T-helper 9 cell (primary cell): ENCODE data around the gene AP3M1.
"Not testable (repeated sequence)": the region's sequence is repeated elsewhere in the genome, so short reads cannot be mapped to it uniquely, and the experiment has no call there.

Experiments
- DNase-seq: peaks from one replicate; pipeline ENCODE4 v3.0.0-alpha.2; 2020

AP3M1 gene

DNA sequence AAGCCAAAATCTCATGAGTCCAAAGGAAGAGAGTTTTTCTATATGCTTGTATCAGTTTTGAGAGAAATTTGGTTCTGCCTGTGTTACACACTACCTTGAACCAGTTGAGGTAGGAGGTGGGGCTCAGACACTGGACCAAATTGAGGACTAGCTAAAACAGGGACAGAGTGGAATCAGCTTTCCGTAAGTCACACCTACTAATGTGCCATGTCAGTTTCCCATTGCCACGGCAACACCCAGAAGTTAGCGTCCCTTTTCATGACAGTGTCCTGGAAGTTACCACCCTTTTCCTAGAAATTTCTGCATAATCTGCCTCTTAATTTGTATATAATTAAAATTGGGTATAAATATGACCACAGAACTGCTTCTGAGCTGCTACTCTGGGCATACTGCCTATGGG, 9.4 kb upstream of the AP3M1 start:
- DNase-seq: no peak

DNA sequence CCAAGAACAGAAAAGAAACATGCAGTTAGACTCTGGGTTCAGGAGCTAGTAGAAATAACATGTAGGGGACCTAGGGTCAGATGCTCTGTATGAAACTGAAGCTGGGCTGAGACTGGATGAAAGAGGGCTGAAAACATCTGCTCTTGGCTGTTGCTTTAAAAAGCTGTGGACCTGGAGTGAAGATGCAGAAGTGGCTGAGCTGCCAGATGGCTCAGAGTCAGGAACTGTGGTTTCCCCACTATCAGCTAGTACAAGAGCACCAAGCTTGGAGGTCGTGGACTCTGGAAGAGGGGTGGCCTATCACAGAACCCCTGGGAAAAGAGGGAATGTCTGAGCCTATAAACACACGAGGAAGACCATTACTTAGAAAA, 6.3 kb upstream of the AP3M1 start:
- DNase-seq: no peak

DNA sequence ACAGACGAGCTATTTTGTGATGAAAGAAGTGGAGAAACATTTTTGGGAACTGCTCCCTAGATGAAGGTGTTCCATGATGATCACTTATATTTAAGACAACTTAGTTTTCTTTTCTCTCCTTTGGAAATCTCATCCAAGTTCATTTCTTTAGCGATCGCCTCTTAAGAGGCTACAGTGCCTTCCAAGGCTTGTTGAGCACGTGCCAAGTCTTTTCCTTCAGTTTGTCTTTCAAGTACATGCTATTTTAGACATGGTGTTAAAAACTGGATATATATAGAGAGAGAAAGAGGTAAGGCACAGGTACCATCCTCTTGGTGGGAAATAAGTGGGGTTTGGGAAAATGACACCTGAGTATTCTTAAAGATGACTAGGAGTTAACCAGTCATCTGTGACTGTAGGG, 3.0 kb upstream of the AP3M1 start:
- no peak for DNase-seq

DNA sequence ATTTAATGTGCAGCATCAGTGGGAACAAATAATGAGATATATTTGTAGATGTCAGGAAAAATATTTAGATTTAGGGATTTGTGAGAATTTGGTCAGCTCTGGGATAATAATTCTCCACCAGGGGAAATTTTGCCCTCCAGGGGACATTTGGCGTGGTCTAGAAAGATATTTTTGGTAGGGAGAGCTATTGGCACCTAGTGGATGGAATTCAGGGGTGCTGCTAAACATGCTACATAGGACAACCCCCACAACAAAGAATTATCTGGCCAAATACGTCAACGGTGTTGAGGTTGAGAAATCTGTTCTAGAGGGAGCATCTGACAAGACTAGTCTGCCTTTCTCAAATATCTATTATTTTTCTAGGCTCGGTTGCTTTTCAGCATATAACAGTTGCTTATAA, 2.5 kb upstream of the AP3M1 start:
- DNase-seq: no peak

DNA sequence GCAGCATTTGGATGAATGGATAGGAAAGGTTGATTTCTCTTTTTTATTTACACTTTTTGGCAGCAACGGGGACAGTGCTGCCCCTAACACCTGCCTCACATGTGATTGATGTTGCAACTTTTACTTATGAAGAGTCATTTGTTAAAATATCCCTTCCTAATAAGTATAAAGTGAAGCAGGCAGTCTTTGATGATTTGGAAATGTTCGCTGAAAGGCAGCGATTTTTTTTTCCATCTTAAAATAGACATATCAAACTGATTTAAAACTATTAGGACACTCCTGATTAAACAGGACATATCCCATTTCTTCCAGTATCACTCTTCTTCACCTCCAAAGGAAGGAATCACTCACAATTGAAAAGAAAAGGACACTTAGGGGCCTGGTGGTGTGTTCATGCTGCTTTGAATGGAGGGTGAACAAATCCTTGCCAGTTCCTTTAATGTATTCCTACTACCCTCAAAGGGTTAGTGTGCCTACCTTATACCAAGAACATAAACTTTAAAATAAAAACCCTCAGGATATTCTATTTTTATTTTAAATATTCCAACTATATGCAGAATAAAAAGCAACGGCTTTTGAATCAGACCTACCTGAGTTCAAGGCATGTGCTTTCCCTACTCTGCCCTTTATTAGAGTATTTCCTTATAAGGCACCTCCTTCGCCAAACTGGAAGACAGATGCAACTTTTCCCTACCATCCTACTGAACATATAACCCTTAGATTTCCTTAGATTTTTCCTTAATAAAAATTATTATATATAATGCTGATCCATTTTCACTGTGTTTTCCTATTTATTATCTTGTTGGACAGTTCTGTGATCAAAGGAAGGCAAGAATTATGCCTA, 1.5 kb upstream of the AP3M1 start:
- DNase-seq: no peak

DNA sequence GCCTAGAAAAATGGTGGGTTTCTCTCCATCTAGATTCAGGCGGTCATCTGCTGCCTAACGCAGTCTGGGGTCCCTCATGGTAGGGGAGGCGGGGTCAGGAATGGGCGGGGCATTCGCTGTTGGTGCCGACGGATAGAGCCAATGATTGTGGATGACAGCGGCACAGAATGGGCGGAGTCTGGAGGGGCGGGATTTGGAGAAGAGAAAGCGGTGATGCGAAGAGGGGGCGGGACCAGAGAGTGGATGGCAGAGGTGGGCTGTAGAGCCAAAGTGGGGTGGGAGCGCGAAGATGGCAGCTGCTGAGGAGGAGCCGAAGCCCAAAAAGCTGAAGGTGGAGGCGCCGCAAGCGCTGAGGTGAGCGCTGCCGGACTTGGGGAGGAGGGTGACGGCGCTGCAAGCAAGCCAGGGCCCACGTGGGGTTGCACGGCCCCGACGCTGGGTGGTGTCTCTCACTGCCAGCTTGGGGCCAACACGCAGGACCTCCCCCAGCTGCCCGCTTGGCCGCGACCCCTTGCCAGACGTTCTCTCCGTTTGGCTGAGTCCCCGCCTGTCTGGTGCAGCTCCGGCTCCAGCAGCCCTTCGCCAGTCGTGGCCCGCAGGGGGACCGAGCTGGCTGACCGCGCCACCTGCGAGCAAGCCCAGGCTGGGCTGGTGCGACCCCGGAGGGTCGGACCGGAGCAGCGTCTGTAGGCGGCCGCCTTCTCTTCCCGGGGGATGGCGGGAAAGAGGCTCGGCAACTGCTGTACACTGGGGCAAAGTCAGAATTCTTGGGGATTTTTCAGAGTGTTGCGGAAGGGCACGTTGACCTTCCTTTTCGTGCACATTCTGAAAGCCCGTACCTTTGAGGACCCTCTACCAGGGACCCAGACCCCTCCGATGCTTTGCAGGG, 606 bp upstream of the AP3M1 start, which contains the start of gene ADK:
ADK (plus strand) TSS at position 232 of the 889 bp plus-strand sequence; CDS start at position 290, 58 bp downstream.
- peak; percentile 100 for DNase-seq

DNA sequence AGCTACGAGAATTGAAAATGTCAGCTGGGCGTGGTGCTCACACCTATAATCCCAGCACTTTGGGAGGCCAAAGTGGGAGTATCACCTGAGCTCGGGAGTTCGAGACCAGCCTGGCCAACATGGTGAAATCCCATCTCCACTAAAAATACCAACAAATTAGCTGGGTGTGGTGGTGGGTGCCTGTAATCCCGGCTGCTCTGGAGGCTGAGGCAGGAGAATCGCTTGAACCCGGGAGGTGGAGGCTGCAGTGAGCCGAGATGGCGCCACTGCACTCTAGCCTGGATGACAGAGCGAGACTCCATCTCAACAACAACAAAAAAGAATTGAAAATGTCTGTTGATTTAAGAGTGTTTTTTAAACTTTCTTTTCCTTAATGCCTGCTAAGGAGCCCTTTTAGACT, 3.6 kb downstream of the AP3M1 start:
- not testable (repeated sequence) for DNase-seq

DNA sequence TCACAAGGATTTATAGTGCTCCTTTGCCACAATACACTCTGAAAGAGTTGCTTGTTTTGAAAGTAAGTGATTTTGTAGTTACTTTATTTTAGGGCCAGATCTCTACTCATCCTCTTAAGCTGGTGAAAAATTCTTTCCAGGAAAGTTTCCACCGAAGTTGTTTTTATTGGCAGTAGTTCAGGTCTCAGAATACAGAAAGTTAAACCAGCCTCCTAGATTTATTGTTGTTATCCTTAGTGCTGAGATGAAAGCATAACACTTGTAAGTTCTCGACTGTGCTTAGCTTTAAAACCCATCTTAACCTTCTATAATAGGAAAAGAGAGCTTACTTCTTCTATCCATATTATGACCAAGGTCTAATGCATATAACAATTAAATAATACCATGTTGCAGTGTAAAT, 5.5 kb downstream of the AP3M1 start:
- DNase-seq: no peak

DNA sequence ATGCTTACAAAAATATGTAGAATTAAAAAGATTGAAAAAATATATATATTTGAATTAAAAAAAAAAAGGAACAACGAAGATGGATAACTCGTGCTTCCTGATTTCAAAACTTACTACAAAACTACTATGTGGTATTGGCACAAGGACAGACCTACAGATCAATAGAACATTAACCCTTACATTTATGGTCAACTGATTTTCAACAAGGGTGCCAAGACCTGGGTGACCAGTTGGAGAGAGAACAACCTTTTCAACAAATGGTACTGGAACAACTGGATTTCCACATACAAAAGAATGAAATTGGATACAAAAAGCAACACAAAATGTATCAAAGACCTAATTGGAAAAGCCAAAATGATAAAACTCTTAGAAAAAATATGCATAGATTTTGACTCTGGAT, 10.1 kb downstream of the AP3M1 start:
- no peak for DNase-seq

DNA sequence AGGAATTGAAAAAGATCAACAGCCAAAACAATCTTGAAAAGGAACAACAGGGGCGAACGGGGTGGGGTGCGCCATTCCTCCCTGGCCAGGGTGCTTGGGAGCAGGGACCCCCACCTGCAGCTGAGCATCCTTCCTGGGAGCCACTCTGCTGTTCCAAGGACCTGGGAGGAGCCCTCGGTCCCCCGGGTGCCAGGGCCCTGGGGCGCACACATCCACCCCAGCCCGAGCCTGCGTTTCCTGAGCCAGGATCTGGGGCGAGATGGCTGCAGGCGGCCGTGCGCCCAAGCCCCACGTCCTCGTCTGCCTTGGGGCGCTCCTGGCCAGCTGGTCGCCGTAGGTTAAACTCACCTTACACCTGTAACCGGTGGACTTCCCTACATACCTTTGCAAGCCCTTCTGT, 10.6 kb downstream of the AP3M1 start:
- no peak for DNase-seq

DNA sequence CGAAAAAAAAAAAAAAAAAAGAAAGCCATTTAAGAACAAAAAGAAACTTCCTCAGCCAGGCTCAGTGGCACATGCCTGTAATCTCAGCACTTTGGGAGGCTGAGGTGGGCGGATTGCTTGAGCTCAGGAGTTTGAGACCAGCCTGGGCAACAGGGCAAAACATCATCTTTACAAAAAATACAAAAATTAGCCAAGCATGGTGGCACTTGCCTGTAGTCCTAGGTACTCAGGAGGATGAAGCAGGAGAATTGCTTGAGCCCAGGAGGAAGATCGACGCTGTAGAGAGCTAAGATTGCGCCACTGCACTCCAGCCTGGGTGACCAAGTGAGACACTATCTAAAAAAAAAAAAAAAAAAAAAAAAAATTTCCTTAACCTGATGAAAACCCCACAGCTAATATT, 12.0 kb downstream of the AP3M1 start:
- not testable (repeated sequence) for DNase-seq

DNA sequence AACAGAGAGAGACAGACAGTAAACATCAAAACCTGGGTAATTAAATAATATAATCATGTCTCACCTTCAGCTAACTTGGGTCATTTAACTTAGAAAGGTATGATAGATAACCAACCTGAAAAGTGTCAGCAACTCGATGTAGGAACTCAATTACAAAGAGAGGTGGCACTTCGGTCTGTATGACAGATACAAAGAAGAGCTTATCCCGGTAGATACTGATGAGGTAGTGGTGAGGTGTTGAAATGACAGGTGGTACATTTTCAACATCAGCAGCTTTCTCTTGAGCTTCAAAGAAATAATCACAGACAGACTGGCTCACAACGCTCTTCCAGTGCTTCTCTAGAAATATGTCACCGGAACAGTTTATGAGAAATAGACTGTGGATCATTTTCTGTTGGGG, 12.6 kb downstream of the AP3M1 start:
- DNase-seq: no peak

DNA sequence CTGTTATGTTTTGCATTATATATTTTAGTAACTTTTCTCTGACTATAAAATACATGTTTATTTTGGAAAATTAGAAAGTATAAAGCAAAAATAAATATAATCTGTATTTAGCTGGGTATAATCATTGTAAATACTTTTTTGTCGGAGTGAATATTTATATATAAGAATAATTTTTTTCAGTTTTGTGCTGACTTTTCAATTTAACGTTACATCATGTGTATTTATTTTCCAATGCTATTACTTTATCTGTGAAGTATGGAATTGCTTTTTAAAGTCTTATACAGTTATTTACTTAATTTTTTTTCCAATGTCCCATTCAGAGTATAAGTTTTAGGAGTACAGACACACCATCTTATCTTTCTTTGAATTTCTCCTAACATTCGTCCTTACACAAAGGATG, 15.2 kb downstream of the AP3M1 start:
- DNase-seq: no peak

DNA sequence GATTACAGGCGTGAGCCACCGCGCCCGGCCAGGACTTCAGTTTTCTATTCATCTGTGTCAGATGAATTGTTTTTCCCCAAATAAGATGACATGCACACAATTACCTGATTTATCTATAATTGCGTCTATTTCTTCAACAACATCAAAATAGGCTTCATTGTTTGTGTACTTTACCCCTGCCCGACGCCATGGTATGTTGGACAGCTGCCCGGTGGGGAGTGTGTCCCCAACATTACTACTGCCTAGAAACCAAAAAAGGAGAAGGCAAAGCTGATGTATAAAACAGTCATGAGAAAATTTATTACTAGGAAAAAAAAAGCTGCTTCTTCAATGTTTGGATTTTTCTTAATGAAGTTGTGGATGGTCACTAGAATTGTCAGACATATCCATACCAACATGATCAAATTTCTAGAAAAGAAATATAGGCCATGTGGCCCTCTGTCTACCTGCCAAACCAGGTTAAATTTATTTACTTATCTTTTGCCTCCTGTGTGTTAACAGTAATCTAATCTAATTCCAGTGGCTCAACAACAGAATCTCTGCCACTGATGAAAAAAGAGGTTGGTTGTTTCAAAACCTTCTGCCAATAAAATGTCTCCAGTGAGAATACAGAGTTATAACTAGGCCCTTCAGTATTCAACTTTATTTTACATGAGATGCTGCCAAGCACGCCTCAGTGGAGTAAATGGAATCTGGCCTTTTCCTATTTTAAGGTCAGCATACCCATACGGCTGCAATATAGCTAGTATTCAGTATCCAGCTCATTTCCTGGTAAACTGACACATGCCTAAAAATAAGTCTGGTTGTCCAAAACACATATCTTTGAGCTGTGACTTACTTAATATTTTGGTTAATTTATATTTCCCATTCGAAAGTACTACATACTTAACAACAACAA, 16.5 kb downstream of the AP3M1 start:
- no peak for DNase-seq

DNA sequence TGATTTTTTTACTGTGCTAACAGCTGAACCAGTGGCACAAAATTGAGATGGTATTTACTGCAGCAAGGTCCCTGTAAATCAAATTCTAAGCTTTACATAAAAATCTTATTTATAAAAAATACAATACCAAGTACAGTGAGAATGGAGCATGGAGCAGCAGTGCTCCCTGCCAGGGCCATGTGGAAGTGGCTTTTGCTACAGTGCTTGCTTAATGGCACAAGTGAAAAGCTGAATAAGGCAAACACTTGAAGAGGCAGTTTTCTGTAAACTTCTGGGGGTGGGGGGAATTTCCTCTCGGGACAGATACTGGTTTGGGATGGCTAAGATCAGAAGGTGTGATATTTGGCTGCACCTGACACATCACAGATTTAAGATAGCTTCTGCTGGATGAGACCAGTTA, 27.5 kb downstream of the AP3M1 start:
- no peak for DNase-seq

DNA sequence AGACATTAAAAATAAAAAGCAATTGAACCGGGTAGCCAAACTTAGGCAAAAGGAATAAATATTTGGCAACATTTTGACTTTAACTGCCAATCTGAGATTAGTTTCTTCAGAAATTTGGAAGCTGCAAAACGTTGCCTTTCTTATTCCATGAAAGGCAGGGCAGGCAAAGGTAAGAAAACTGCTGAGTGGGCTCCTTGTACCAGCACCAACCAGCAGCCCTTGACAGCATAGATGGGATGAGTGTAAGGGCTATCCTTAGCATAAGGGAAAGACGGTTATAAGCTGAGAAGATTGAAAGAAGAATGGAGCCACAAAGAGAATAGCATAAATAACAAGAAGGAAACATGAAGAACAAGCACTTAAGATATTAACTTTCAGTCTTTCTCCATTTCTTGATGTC, 28.6 kb downstream of the AP3M1 start:
- DNase-seq: no peak

DNA sequence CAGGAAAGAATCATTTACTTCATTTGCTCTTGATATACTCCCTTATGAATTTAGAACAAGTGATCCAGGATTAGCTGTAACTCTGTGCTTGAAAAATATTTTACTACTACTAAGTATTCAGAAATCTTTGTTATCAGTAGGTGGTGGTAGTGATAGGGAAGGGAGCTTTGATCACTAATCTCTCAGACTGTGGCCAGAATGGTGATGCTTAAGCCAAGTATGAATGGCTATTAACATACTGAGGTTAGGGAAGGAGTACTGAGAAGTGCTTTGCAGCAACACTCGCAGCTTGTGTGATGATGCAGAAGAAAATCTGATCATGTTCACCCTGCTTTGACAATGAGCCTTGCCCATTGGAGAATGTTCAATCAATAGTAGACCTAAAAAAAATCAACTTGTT, 29.3 kb downstream of the AP3M1 start:
- DNase-seq: no peak

DNA sequence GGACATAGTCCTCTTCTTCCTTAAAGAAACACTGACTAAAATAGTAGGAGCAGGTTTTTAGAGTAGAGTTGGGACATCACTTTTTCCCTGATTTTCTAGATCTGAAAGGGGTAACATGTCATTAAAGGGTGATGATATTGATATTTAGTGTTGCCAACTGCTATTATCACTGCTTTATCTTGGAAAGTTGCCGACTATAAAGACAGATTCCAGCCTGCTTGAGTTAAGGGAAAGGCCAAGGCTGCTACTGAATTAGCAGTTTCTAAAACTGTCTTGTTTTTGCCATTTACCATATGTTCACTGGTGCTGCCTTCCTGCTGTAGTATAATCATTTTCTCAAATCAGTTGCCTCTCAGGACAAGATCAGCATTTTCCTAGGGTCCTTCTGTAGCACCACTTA, 29.7 kb downstream of the AP3M1 start:
- DNase-seq: no peak

DNA sequence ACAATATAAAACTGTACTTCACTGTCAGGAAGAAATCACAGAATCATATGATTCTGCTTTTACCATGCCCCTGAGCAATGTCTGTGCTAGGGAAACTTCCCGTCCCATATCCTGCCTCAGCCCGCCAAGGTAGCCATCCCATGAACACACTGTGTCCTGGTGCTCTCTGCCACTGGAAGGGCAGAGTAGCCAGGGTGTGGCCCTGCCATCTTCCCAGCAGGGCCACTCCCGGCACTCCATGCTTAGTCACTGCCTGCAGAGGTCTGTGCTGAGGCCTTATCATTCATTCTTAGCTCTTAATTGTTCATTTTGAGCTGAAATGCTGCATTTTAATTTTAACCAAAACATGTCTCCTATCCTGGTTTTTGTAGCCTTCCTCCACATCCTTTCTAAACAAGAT, 31.8 kb downstream of the AP3M1 start:
- DNase-seq: no peak

DNA sequence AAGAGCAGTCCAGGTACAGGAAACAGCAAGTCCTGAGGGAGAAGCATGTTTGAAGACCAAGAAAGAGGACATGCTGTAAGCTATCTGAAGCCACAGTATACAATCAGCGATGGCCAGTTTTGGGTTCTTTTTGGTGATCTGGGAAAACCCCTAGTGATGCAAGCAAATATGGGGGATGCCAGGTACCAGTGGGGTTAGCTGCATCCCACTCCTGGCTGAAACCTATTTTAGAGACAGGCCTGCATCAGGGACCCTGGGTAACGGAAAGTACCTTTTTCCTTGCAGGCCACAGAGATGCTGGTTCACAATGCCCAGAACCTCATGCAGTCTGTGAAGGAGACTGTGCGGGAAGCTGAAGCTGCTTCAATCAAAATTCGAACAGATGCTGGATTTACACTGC, 32.9 kb downstream of the AP3M1 start:
- DNase-seq: no peak

DNA sequence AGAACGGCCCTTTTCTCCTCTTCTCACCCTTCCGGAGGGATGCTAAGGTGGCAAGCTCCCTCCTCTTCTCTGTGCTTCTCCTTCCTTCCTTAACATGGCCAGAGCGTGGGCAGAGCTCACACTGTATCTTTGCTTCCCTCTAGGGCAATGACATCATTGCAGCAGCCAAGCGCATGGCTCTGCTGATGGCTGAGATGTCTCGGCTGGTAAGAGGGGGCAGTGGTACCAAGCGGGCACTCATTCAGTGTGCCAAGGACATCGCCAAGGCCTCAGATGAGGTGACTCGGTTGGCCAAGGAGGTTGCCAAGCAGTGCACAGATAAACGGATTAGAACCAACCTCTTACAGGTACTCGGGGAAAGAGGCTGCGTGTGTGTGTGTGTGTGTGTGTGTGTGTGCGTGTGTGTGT, 36.6 kb downstream of the AP3M1 start:
- no peak for DNase-seq

DNA sequence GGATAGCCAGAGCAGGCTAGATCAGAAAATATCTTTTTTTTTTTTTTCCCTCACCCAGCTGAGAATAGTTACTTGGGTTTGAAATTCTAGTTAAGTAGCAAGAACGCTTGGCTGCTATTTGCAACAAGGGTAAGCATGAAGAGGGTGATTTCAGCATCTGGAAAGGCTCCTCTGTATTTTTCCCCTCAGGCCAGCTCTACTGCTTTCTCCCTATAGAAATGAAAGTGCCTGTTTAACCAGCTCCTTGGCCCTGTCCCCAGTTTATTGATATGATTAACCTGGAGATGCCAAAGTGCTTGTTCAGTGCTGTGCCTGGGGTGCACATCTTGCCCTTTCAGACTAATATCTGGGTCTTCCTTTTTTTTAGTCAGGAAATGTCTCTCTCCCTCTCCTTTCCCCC, 37.1 kb downstream of the AP3M1 start:
- no peak for DNase-seq

DNA sequence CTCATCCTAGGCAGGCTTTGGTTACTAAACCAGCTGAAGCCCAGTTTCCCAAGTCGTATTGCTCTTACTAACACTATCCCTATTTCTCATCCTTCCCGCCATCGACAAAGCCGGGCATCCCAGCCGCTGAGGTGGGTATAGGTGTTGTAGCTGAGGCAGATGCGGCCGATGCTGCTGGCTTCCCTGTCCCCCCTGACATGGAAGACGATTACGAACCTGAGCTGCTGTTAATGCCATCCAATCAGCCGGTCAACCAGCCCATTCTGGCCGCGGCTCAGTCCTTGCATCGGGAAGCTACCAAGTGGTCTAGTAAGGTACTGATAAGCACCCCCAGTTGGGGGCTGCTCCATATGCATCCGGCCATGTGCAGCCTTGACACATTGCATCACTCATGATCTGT, 38.8 kb downstream of the AP3M1 start:
- no peak for DNase-seq
